GM12874 (cell line): Measurements from ENCODE around the gene CDH12.

Experiments
- CTCF ChIP-seq: IDR thresholded peaks from 2 replicates; pipeline ENCODE4 v1.5.1; 2011; ENCODE audit warnings: low read depth, mild to moderate bottlenecking, control low read depth, low read length, moderate library complexity; ENCODE audit not compliant: insufficient read depth

Gene CDH12

GRCh38 chr5:22465616-22466015 is 387.5 kb downstream of the CDH12 start:
- TF ChIP-seq CTCF: no peak

GRCh38 chr5:22465177-22465576 is 388.0 kb downstream of the CDH12 start:
- no peak for TF ChIP-seq CTCF

DNA sequence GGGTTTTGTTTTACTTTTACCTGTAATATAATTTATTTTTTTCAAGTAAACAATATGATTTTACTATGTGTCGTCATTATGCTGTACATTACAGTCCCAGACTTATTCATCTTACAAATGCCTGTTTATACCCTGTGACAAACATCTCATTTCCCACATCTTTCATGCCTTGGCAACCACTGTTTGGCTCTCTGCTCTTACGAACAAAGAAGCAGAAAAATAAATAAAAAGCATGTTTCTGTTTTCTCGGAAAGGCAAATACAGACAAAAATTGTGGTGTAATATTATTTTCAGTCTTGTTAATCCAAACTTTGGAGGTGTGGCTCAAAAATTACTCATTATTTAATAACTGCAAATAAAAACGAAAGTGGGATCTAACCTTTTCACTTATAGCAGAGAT is 393.0 kb downstream of the CDH12 start:
- TF ChIP-seq CTCF: no peak

- no peak for TF ChIP-seq CTCF
These were observed 420.2 kb downstream of the CDH12 start for GRCh38 chr5:22432905-22433304.

DNA sequence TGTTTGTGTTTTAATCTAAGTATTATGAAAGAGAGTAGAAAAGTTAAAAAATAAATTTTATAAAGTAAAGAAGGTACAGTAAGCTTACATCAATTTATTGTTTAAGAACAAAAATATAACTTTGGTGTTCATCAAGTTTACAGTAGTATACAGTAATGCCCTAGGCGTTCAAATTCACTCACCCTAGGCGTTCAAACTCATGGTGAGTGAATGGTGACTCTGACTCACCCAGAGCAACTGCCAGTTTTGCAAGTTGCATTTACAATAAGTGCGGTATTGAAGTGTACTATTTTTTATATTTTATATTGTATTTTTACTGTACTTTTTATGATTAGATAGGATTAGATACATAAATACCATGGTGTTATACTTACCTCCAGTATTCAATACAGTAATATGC is 421.3 kb downstream of the CDH12 start:
- no peak for TF ChIP-seq CTCF

GRCh38 chr5:22431406-22431805 is 421.7 kb downstream of the CDH12 start:
- TF ChIP-seq CTCF: no peak

- no peak for TF ChIP-seq CTCF
These were observed 441.4 kb downstream of the CDH12 start for GRCh38 chr5:22411554-22412349.
